ENCODE data around the gene CLN6. TPM values are rescaled to one million over a fixed set of nuclear protein-coding genes. Genes with fewer than 3 reads are reported as not detected.
A peak's percentile ranks its signal among the peaks of the same experiment; 100 is the strongest.

CLN6 gene
- total RNA-seq, result 1 to 10 TPM; 6.4 to 7.4 TPM

DNA sequence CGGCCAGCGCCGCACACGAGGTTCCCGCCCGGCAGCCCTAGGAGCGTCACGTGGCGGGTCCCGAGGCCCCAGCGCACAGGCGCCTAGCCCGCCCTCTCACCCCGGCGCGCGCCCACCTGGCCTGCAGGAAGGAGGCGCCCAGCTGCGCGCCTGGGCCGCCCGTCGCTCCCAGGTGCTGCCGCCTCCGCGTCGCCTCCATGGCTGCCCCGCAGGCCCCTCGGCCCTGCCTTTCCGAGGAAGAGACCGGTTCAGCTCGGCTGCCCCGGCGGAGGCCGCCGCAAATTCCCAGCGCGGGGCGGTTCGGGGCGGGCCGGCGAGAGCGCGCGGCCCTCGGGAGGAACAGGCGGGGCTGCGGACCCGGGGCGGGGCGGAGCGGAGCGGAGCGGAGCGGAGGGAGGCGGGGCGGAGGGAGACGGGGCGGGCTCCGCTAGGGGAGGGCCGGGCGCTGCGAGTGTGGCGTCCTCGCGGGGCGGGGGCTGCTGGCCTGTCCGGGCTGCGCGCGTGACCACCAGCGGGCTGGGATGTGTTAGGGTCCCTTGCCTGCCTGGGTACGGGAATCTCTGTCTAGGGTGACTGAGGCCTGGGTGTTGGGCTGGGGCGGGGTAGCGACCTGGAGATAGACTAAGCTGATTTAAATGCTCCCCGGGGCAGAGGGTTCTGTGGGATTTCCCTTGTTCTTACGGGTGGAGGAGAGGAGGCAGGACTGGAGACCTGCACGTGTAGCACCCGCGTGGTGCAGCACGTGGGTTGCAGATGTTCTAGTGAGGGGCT lies at the start of gene CLN6:
Gene CLN6, minus strand, starts transcription at position 343 of the 771 bp plus-strand sequence. Its CDS starts 144 bp downstream, at position 199.
- H3K4me3 ChIP-seq, result peak within 1 kb of the TSS; percentile 58 to 68
- H3K27ac ChIP-seq, result peak within 1 kb of the TSS; percentile 77 to 81
- DNase-seq (ENCODE audit: low spot score), result peak; percentile 66
- no peaks in the 10 kb centered on the region for H3K27me3 ChIP-seq
- H3K36me3 ChIP-seq, result no peaks in the 10 kb centered on the region
- peaks cover 0 to 21% of the 10 kb centered on the region in 2 donors for H3K4me1 ChIP-seq
- H3K9me3 ChIP-seq, result no peaks in the 10 kb centered on the region
- TF ChIP-seq, protein P1, sequence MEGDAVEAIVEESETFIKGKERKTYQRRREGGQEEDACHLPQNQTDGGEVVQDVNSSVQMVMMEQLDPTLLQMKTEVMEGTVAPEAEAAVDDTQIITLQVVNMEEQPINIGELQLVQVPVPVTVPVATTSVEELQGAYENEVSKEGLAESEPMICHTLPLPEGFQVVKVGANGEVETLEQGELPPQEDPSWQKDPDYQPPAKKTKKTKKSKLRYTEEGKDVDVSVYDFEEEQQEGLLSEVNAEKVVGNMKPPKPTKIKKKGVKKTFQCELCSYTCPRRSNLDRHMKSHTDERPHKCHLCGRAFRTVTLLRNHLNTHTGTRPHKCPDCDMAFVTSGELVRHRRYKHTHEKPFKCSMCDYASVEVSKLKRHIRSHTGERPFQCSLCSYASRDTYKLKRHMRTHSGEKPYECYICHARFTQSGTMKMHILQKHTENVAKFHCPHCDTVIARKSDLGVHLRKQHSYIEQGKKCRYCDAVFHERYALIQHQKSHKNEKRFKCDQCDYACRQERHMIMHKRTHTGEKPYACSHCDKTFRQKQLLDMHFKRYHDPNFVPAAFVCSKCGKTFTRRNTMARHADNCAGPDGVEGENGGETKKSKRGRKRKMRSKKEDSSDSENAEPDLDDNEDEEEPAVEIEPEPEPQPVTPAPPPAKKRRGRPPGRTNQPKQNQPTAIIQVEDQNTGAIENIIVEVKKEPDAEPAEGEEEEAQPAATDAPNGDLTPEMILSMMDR (IDR thresholded peaks at IDR 0.05), result peak in 1 of 2 donors; percentile 14

DNA sequence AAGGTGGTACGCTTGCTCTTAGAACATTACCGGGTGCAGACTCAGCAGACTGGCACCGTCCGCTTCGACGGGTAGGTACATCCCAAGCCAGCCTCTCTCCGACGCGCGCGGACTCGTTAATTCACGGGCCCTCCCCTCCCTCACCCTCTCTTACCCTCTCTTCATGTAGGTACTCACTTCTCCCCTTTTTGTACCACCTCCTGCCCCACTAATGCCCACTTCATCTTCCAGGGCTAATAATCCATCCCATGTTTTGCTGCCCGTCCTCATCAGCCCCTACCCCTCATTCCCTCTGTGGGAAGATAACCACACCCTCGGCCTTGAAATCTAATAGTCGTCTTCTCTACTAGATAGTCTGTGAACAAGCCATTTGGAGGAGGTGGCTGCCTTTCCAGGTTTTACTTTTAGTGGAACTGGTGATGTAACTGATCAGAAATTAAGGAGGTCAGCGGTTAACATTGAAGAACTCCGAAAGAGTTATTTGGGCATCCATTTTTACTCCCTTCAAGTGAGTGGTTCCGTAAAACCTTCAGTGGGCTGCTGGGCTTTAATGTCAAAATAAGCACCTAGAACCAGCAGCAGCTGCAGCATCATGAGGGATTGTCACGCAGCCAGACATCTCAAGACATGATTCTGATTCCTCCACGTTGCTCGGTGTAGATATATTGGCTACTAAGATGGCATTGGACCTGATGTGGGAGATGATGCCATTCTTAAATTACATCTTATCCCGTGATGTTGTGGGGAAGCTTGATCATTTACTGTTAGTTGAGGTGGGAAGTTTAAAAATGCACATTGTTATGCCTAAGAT lies 49.3 kb upstream of the CLN6 start:
- Histone ChIP-seq H3K27me3 (no peaks in the 10 kb centered on the region), H3K36me3 (no peaks in the 10 kb centered on the region), H3K4me3 (peak overlapping the region; percentile 88 to 90), H3K27ac (peak overlapping the region; percentile 99), H3K9me3 (no peaks in the 10 kb centered on the region), H3K4me1 (peaks cover 0 to 62% of the 10 kb centered on the region in 2 donors)
- no peak for DNase-seq (ENCODE audit: low spot score)
- TF ChIP-seq, protein P1 (IDR thresholded peaks at IDR 0.05), result no peak

DNA sequence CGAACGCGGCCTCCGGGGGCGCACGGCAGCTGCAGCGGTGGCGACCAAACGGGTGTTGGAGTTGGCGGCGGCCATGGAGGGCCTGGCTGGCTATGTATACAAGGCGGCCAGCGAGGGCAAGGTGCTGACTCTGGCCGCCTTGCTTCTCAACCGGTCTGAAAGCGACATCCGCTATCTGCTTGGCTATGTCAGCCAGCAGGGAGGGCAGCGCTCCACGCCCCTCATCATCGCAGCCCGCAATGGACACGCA lies 48.7 kb upstream of the CLN6 start:
- no peak for DNase-seq (ENCODE audit: low spot score)
- peaks cover 0 to 59% of the 10 kb centered on the region in 2 donors for H3K4me1 ChIP-seq
- H3K36me3 ChIP-seq, result no peaks in the 10 kb centered on the region
- TF ChIP-seq, protein P1 (IDR thresholded peaks at IDR 0.05), result no peak
- H3K27ac ChIP-seq, result peak overlapping the region; percentile 99
- no peaks in the 10 kb centered on the region for H3K9me3 ChIP-seq
- no peaks in the 10 kb centered on the region for H3K27me3 ChIP-seq
- peak overlapping the region; percentile 88 to 90 for H3K4me3 ChIP-seq

DNA sequence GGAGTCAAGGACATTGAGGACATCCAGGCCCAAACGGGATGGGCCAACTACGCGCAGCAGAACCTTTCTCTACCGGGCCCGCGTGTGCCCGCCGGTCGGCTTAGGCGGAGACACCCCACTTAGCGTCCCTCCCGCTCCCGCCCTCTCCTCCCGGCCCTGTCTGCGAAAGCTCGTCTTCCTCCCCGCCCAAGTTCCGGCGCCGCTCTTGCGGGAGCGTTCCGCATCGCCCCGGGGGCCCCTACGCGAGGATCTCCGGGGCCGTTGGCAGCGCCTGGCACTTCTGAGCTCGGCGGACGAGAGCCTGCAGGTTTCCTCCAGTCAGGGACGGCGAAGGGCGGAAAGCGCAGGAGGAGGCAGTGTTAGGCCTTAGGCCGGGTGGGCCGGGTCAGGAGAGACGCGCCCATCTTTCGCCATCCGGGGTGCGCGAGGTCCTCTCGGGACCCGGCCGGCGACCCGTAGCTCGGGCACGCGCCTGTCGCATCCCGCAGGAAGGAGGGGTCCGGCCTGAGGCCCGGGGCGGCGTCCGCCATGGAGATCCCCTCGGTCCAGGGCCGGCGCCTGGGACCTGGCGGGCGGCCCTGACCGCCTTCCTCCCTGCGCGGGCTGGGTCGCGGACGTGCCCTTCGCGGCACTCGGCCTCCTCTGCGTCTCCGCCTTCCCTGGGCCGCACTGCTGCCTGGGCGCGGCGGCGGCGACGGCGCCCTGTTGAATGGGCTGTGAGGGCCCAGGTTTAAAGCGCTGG lies 48.2 kb upstream of the CLN6 start, which contains the start of gene FEM1B:
Gene FEM1B, plus strand, starts transcription at position 143 of the 742 bp plus-strand sequence. CDS start 673 bp downstream, outside the sequence.
- peaks cover 0 to 59% of the 10 kb centered on the region in 2 donors for H3K4me1 ChIP-seq
- H3K9me3 ChIP-seq, result no peaks in the 10 kb centered on the region
- peak within 1 kb of the TSS; percentile 88 to 90 for H3K4me3 ChIP-seq
- H3K36me3 ChIP-seq, result no peaks in the 10 kb centered on the region
- H3K27ac ChIP-seq, result peak within 1 kb of the TSS; percentile 99
- H3K27me3 ChIP-seq, result no peaks in the 10 kb centered on the region
- TF ChIP-seq, protein P1 (IDR thresholded peaks at IDR 0.05), result no peak
- DNase-seq (ENCODE audit: low spot score), result peak; percentile 93

DNA sequence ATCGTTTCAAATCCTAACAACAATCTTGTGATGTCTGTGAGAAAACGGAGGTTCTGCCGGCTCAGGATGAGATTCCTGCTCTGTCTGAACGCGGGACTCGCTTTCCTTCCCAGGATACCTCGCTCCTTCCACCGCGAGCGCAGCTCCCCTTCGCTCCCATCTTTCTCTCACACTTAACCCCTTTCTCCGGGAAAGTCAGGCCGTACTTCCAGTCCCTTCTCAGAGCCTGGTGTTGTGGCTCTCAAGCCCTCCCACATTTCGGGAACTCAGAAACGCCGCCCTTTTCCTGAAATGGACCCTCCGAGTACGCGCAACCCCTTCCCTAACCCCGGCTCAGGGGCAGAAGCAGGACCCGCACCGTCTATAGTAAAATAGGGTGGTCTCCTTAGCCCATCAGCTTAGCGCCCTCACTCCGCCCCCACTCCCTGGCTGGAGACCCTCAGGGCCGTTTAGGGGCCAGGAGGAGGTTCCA lies 47.6 kb upstream of the CLN6 start:
- H3K36me3 ChIP-seq, result no peaks in the 10 kb centered on the region
- H3K9me3 ChIP-seq, result no peaks in the 10 kb centered on the region
- H3K4me3 ChIP-seq, result peak overlapping the region; percentile 88 to 90
- H3K27me3 ChIP-seq, result no peaks in the 10 kb centered on the region
- H3K4me1 ChIP-seq, result peaks cover 0 to 59% of the 10 kb centered on the region in 2 donors
- TF ChIP-seq, protein P1 (IDR thresholded peaks at IDR 0.05), result no peak
- peak overlapping the region; percentile 99 for H3K27ac ChIP-seq
- no peak for DNase-seq (ENCODE audit: low spot score)
